GM23338 (cell line): ENCODE measurements around the gene COL5A2. TPM values are rescaled to one million over a fixed set of nuclear protein-coding genes. Genes with fewer than 3 reads are reported as not detected.

Source experiments
- ATAC-seq: fragments of 200-7000 bp; cut with Tn5 transposase; 3 replicates; pipeline ENCODE4 v1.9.1; 2020
- DNase-seq: peaks from one replicate; pipeline ENCODE4 v3.0.0-alpha.2; 2015; ENCODE audit warnings: low spot score
- H2AFZ ChIP-seq: fragments of 200-600 bp; sonication (generic); 2 replicates; pipeline ENCODE4 v1.8.0; 2016; ENCODE audit warnings: antibody characterized with exemption, mild to moderate bottlenecking, moderate library complexity
- H3F3A ChIP-seq: fragments of 200-600 bp; sonication (generic); replicated peaks from 2 replicates; pipeline ENCODE4 v1.8.0; 2017; ENCODE audit warnings: antibody characterized with exemption, mixed run types, low read depth
- H3K27ac ChIP-seq: fragments of 200-600 bp; sonication (generic); 2 replicates; pipeline ENCODE4 v1.6.1; 2016; ENCODE audit warnings: low read depth
- H3K27me3 ChIP-seq: fragments of 200-600 bp; sonication (generic); 2 replicates; pipeline ENCODE4 v1.8.0; 2016; ENCODE audit warnings: mild to moderate bottlenecking, mixed run types, moderate library complexity; ENCODE audit not compliant: insufficient read depth
- H3K36me3 ChIP-seq: fragments of 200-600 bp; sonication (generic); 2 replicates; pipeline ENCODE4 v1.8.0; 2016; ENCODE audit warnings: mild to moderate bottlenecking; ENCODE audit not compliant: insufficient read depth
- H3K4me1 ChIP-seq: fragments of 200-600 bp; sonication (generic); 2 replicates; pipeline ENCODE4 v1.8.0; 2016; ENCODE audit warnings: mild to moderate bottlenecking, moderate library complexity; ENCODE audit not compliant: insufficient read depth
- H3K4me2 ChIP-seq: fragments of 200-600 bp; sonication (generic); 2 replicates; pipeline ENCODE4 v1.7.1; 2017; ENCODE audit warnings: mixed run types
- H3K4me3 ChIP-seq: fragments of 200-600 bp; sonication (generic); 2 replicates; pipeline ENCODE4 v1.6.1; 2016; ENCODE audit warnings: mixed run types
- H3K79me2 ChIP-seq: fragments of 200-600 bp; sonication (generic); replicated peaks from 2 replicates; pipeline ENCODE4 v1.8.0; 2017; ENCODE audit warnings: mild to moderate bottlenecking; ENCODE audit not compliant: insufficient read depth
- H3K9me2 ChIP-seq: fragments of 200-600 bp; sonication (generic); 2 replicates; pipeline ENCODE4 v1.8.0; 2017; ENCODE audit not compliant: insufficient read depth
- H4K20me1 ChIP-seq: fragments of 200-600 bp; sonication (generic); replicated peaks from 2 replicates; pipeline ENCODE4 v1.8.0; 2017; ENCODE audit warnings: mild to moderate bottlenecking; ENCODE audit not compliant: insufficient read depth
- H3K27ac Mint-ChIP-seq: 2 replicates; pipeline ENCODE4 v1.8.0; 2020; ENCODE audit warnings: inconsistent platforms, mild to moderate bottlenecking, moderate library complexity, mixed read lengths
- H3K27me3 Mint-ChIP-seq: 3 replicates; pipeline ENCODE4 v1.8.0; 2022; ENCODE audit warnings: low read depth, mild to moderate bottlenecking, moderate library complexity, mixed read lengths, inconsistent platforms; ENCODE audit not compliant: insufficient read depth, poor library complexity
- H3K36me3 Mint-ChIP-seq: 3 replicates; pipeline ENCODE4 v1.8.0; 2021; ENCODE audit warnings: low read depth, mild to moderate bottlenecking, inconsistent platforms, moderate library complexity, mixed read lengths
- H3K4me1 Mint-ChIP-seq: 3 replicates; pipeline ENCODE4 v1.8.0; 2020; ENCODE audit warnings: mild to moderate bottlenecking, inconsistent platforms, mixed read lengths
- H3K4me3 Mint-ChIP-seq: 3 replicates; pipeline ENCODE4 v1.8.0; 2021; ENCODE audit warnings: moderate library complexity, mild to moderate bottlenecking, inconsistent platforms, mixed read lengths
- H3K9me3 Mint-ChIP-seq: 3 replicates; pipeline ENCODE4 v1.8.0; 2020; ENCODE audit warnings: moderate library complexity, mild to moderate bottlenecking, inconsistent platforms, mixed read lengths
- CREB1 ChIP-seq: fragments of 250-450 bp; sonication (Bioruptor Pico); IDR thresholded peaks from 2 replicates; pipeline ENCODE4 v1.5.0; 2020; ENCODE audit warnings: low read depth, mild to moderate bottlenecking, moderate library complexity
- EZH2 ChIP-seq: fragments of 200-600 bp; sonication (generic); IDR thresholded peaks from one replicate; pipeline ENCODE4 v1.8.0; 2017; ENCODE audit warnings: antibody characterized with exemption, mild to moderate bottlenecking, low read depth; ENCODE audit not compliant: unreplicated experiment
- EZH2phosphoT487 ChIP-seq: fragments of 200-600 bp; sonication (generic); IDR thresholded peaks from one replicate; pipeline ENCODE4 v1.8.1; 2018; ENCODE audit warnings: antibody characterized with exemption; ENCODE audit not compliant: unreplicated experiment
- JUNB ChIP-seq: IDR thresholded peaks from one replicate; pipeline ENCODE4 v1.6.1; 2016; ENCODE audit warnings: antibody characterized with exemption; ENCODE audit not compliant: unreplicated experiment
- NANOG ChIP-seq: IDR thresholded peaks from 2 replicates; pipeline ENCODE4 v1.6.1; 2016; ENCODE audit warnings: antibody characterized with exemption, borderline replicate concordance
- POLR2AphosphoS5 ChIP-seq: IDR thresholded peaks from 2 replicates; pipeline ENCODE4 v1.6.1; 2016; ENCODE audit warnings: antibody characterized with exemption, low read depth
- STAT1 ChIP-seq: IDR thresholded peaks from one replicate; pipeline ENCODE4 v1.6.1; 2016; ENCODE audit warnings: antibody characterized with exemption; ENCODE audit not compliant: unreplicated experiment
- ZNF114 ChIP-seq: fragments of 250-450 bp; sonication (Bioruptor Pico); IDR thresholded peaks from 2 replicates; pipeline ENCODE4 v1.5.0; 2020; ENCODE audit warnings: mild to moderate bottlenecking, moderate library complexity
- ZNF331 ChIP-seq: fragments of 250-450 bp; sonication (Bioruptor Pico); IDR thresholded peaks from 2 replicates; pipeline ENCODE4 v1.5.0; 2020; ENCODE audit warnings: low read depth, mild to moderate bottlenecking, moderate library complexity
- ZNF462 ChIP-seq: fragments of 250-450 bp; sonication (Bioruptor Pico); IDR thresholded peaks from 2 replicates; pipeline ENCODE4 v1.5.0; 2020; ENCODE audit warnings: mild to moderate bottlenecking, moderate library complexity
- polyA plus RNA-seq: library from polyadenylated mRNA; unstranded; fragments of >200 nt; fragmentation: Nextera tagmentation; extraction: Ambion mirVana; gene quantifications from 2 replicates; pipeline ENCODE4 v1.2.1, GENCODE V29; 2016
- total RNA-seq: library from RNA; depleted of rRNA; stranded (reverse); fragments of >200 nt; shearing (Covaris generic); gene quantifications from 2 replicates; pipeline ENCODE4 v1.2.3, GENCODE V29; 2014
- TF ChIP-seq, protein P1 (sequence below), 2 experiments: fragments of 200-600 bp in 1 of 2; sonication (generic) in 1 of 2; conservative IDR thresholded peaks; 2 replicates each; pipeline versions ENCODE4 v1.5.1 to v1.6.1; 2016 to 2017; ENCODE audit warnings: antibody characterized with exemption in 2 of 2, low read depth in 2 of 2, mild to moderate bottlenecking in 2 of 2, moderate library complexity in 1 of 2
- TF ChIP-seq, protein P2 (sequence below): IDR thresholded peaks from one replicate; pipeline ENCODE4 v1.6.1; 2018; ENCODE audit warnings: antibody characterized with exemption; ENCODE audit not compliant: unreplicated experiment
- TF ChIP-seq, protein P3 (sequence below): IDR thresholded peaks from 2 replicates; pipeline ENCODE4 v1.6.1; 2016; ENCODE audit warnings: antibody characterized with exemption

Gene COL5A2
- total and polyA plus RNA-seq, 2 experiments from 2014 or later = 6.7 to 19.7 TPM

- ATAC-seq (no peak), DNase-seq (no peak)
- TF ChIP-seq ZNF331 (CRISPR knock-in tag) = no peak
- TF ChIP-seq NANOG = no peak
- TF ChIP-seq ZNF462 = no peak
- no peak for TF ChIP-seq EZH2
- TF ChIP-seq EZH2phosphoT487 = no peak
- no peak for TF ChIP-seq JUNB
- TF ChIP-seq, protein P1, sequence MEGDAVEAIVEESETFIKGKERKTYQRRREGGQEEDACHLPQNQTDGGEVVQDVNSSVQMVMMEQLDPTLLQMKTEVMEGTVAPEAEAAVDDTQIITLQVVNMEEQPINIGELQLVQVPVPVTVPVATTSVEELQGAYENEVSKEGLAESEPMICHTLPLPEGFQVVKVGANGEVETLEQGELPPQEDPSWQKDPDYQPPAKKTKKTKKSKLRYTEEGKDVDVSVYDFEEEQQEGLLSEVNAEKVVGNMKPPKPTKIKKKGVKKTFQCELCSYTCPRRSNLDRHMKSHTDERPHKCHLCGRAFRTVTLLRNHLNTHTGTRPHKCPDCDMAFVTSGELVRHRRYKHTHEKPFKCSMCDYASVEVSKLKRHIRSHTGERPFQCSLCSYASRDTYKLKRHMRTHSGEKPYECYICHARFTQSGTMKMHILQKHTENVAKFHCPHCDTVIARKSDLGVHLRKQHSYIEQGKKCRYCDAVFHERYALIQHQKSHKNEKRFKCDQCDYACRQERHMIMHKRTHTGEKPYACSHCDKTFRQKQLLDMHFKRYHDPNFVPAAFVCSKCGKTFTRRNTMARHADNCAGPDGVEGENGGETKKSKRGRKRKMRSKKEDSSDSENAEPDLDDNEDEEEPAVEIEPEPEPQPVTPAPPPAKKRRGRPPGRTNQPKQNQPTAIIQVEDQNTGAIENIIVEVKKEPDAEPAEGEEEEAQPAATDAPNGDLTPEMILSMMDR (conservative IDR thresholded peaks at IDR 0.05; ENCODE audit: low read depth in 2 of 2) = no peak
- no peak for TF ChIP-seq ZNF114 (CRISPR knock-in tag)
- TF ChIP-seq, protein P2, sequence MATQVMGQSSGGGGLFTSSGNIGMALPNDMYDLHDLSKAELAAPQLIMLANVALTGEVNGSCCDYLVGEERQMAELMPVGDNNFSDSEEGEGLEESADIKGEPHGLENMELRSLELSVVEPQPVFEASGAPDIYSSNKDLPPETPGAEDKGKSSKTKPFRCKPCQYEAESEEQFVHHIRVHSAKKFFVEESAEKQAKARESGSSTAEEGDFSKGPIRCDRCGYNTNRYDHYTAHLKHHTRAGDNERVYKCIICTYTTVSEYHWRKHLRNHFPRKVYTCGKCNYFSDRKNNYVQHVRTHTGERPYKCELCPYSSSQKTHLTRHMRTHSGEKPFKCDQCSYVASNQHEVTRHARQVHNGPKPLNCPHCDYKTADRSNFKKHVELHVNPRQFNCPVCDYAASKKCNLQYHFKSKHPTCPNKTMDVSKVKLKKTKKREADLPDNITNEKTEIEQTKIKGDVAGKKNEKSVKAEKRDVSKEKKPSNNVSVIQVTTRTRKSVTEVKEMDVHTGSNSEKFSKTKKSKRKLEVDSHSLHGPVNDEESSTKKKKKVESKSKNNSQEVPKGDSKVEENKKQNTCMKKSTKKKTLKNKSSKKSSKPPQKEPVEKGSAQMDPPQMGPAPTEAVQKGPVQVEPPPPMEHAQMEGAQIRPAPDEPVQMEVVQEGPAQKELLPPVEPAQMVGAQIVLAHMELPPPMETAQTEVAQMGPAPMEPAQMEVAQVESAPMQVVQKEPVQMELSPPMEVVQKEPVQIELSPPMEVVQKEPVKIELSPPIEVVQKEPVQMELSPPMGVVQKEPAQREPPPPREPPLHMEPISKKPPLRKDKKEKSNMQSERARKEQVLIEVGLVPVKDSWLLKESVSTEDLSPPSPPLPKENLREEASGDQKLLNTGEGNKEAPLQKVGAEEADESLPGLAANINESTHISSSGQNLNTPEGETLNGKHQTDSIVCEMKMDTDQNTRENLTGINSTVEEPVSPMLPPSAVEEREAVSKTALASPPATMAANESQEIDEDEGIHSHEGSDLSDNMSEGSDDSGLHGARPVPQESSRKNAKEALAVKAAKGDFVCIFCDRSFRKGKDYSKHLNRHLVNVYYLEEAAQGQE = no peak
- no peak for TF ChIP-seq CREB1 (CRISPR knock-in tag)
- no peak for TF ChIP-seq POLR2AphosphoS5
- no peak for TF ChIP-seq STAT1
- TF ChIP-seq, protein P3, sequence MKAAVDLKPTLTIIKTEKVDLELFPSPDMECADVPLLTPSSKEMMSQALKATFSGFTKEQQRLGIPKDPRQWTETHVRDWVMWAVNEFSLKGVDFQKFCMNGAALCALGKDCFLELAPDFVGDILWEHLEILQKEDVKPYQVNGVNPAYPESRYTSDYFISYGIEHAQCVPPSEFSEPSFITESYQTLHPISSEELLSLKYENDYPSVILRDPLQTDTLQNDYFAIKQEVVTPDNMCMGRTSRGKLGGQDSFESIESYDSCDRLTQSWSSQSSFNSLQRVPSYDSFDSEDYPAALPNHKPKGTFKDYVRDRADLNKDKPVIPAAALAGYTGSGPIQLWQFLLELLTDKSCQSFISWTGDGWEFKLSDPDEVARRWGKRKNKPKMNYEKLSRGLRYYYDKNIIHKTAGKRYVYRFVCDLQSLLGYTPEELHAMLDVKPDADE = no peak
- Histone ChIP-seq H3F3A (no peaks in the 10 kb centered on the region), H3K79me2 (no peaks in the 10 kb centered on the region), H3K4me3 (no peak overlapping the region), H3K27me3 (no peaks in the 10 kb centered on the region), H4K20me1 (no peaks in the 10 kb centered on the region), H2AFZ (no peak overlapping the region), H3K4me1 (no peaks in the 10 kb centered on the region), H3K9me2 (no peaks in the 10 kb centered on the region), H3K36me3 (no peaks in the 10 kb centered on the region), H3K27ac (no peak overlapping the region), H3K4me2 (no peak overlapping the region)
- Mint-ChIP-seq H3K9me3 (no peaks in the 10 kb centered on the region), H3K27ac (no peak overlapping the region), H3K4me3 (no peak overlapping the region), H3K36me3 (no peaks in the 10 kb centered on the region), H3K27me3 (peaks cover 1% of the 10 kb centered on the region), H3K4me1 (peaks cover 2% of the 10 kb centered on the region; the same call in 2 of the 3 replicates)
Observed at GRCh38 chr2:189134485-189134884, 45.1 kb downstream of the COL5A2 start.
